Esophagus squamous epithelium (tissue), 4 donors: Measurements from ENCODE around the gene NOC4L.

Experiments used
- POLR2A ChIP-seq, 4 donors: fragments of 450-650 bp; IDR thresholded peaks; one replicate each; pipeline ENCODE4 v1.6.1; 2017; ENCODE audit warnings: antibody characterized with exemption in 4 of 4, mild to moderate bottlenecking in 4 of 4, moderate library complexity in 3 of 4
- TF ChIP-seq, protein P1 (sequence below), 6 experiments: fragments of 450-650 bp in 4 of 6; fragments of 200-600 bp in 2 of 6; sonication (generic) in 2 of 6; IDR thresholded peaks; one replicate each; pipeline ENCODE4 v1.5.1; 2016 to 2019; ENCODE audit warnings: antibody characterized with exemption in 6 of 6, mild to moderate bottlenecking in 4 of 6, moderate library complexity in 4 of 6

DNA sequence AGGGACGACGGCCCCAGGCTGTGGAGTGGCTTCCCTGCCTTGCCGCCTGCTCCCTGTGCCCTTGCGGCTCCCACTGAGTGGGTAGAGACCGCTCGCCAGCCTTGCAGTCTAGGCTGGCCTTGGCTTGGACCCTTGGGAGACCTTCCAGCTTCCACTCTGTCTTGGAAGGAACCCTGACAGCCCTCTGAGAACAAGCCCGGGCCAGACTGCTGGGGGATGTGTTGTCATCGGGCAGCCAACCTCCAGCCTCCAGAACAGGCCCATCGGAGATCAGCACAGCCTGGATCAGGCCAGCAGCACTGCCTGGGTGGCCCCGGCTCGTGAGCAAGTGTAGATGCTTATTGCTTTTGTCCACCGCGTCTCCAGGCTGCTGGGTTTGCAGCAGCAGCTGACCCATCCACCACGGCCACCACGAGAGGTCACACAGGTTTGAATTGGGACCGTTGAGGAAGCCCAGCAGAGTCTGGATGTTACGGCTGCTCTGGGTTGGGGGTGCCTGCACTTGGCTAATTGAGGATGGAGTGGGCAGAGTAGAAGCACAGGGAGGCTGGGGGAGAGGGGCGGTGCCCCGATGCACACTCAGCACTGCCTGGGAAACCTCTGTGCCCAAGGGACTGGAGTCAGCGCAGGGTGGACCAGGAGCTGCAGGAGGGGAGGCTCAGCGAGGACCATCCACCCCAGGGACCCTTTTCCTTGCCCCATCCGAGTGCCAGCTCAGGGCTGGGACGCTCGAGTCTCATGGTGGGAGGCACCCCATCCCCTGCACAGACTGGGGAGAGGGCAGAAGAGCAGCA, 55.5 kb downstream of the NOC4L start:
- TF ChIP-seq, protein P1, sequence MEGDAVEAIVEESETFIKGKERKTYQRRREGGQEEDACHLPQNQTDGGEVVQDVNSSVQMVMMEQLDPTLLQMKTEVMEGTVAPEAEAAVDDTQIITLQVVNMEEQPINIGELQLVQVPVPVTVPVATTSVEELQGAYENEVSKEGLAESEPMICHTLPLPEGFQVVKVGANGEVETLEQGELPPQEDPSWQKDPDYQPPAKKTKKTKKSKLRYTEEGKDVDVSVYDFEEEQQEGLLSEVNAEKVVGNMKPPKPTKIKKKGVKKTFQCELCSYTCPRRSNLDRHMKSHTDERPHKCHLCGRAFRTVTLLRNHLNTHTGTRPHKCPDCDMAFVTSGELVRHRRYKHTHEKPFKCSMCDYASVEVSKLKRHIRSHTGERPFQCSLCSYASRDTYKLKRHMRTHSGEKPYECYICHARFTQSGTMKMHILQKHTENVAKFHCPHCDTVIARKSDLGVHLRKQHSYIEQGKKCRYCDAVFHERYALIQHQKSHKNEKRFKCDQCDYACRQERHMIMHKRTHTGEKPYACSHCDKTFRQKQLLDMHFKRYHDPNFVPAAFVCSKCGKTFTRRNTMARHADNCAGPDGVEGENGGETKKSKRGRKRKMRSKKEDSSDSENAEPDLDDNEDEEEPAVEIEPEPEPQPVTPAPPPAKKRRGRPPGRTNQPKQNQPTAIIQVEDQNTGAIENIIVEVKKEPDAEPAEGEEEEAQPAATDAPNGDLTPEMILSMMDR (IDR thresholded peaks at IDR 0.05), result no peak
- no peak for TF ChIP-seq POLR2A (IDR thresholded peaks at IDR 0.05)
